Neutrophil (primary cell): ENCODE data around the gene DAAM2.

Source experiments
- H3K27ac ChIP-seq: fragments of 200-600 bp; sonication (generic); 2 replicates; pipeline ENCODE4 v1.5.1; 2016; ENCODE audit warnings: mild to moderate bottlenecking, moderate library complexity
- H3K27me3 ChIP-seq: fragments of 200-600 bp; sonication (generic); 2 replicates; pipeline ENCODE4 v1.6.0; 2016; ENCODE audit warnings: mild to moderate bottlenecking
- H3K36me3 ChIP-seq: fragments of 200-600 bp; sonication (generic); 2 replicates; pipeline ENCODE4 v1.5.1; 2017
- H3K4me1 ChIP-seq, 2 experiments: fragments of 200-600 bp in 1 of 2; sonication (generic) in 1 of 2; 1 replicate in 1 of 2; 2 replicates in 1 of 2; pipeline versions ENCODE4 v1.5.1 to v1.6.1; 2013 to 2016; ENCODE audit warnings: low read depth in 1 of 2, low read length in 1 of 2, mild to moderate bottlenecking in 1 of 2, moderate library complexity in 1 of 2; ENCODE audit not compliant: control insufficient read depth in 1 of 2, insufficient read depth in 1 of 2
- H3K4me3 ChIP-seq, 2 experiments: fragments of 200-600 bp in 1 of 2; sonication (generic) in 1 of 2; 1 replicate in 1 of 2; 2 replicates in 1 of 2; pipeline ENCODE4 v1.5.1; 2013 to 2016; ENCODE audit warnings: low read depth in 1 of 2, low read length in 1 of 2, mild to moderate bottlenecking in 1 of 2, moderate library complexity in 1 of 2
- H3K9me3 ChIP-seq: fragments of 200-600 bp; sonication (generic); 2 replicates; pipeline ENCODE4 v1.5.1; 2016
- CTCF ChIP-seq: fragments of 200-600 bp; sonication (generic); IDR thresholded peaks from 2 replicates; pipeline ENCODE4 v1.5.1; 2016; ENCODE audit warnings: antibody characterized with exemption

The DAAM2 gene

DNA sequence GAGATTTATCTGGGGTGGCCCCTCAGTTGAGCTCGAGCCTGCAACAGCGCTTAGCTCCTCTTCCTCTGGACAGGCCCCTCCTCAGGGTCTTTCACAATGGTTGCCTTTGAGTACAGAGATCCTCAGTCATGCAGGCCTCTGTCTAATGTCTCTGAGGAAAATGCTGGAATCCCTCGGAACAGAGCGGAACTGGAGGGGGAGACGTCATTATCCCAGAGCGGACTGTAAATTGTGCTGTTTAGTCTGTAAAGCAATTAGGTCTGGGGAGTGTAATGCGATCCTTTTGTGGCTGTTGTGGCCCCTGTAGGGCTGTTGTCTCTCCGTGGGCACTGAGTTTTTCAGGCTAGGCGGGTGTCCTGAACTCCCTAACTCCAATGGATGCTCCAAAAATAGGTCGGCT lies 15.0 kb upstream of the DAAM2 start:
- no peak for TF ChIP-seq CTCF
- Histone ChIP-seq H3K27ac (no peak overlapping the region), H3K36me3 (no peaks in the 10 kb centered on the region), H3K27me3 (peaks cover 12% of the 10 kb centered on the region), H3K4me1 (no peaks in the 10 kb centered on the region), H3K4me3 (no peak overlapping the region), H3K9me3 (no peaks in the 10 kb centered on the region)

GRCh38 chr6:39777661-39778060 lies 14.5 kb upstream of the DAAM2 start:
- Histone ChIP-seq H3K27me3 (peaks cover 12% of the 10 kb centered on the region), H3K9me3 (no peaks in the 10 kb centered on the region), H3K4me1 (no peaks in the 10 kb centered on the region), H3K27ac (no peak overlapping the region), H3K36me3 (no peaks in the 10 kb centered on the region), H3K4me3 (no peak overlapping the region)
- no peak for TF ChIP-seq CTCF

GRCh38 chr6:39778581-39779255 lies 13.5 kb upstream of the DAAM2 start:
- no peaks in the 10 kb centered on the region for H3K4me1 ChIP-seq
- H3K9me3 ChIP-seq: no peaks in the 10 kb centered on the region
- TF ChIP-seq CTCF: no peak
- H3K27ac ChIP-seq: no peak overlapping the region
- H3K4me3 ChIP-seq: no peak overlapping the region
- H3K27me3 ChIP-seq: peaks cover 16% of the 10 kb centered on the region
- no peaks in the 10 kb centered on the region for H3K36me3 ChIP-seq

GRCh38 chr6:39785281-39785680 lies 6.9 kb upstream of the DAAM2 start:
- no peaks in the 10 kb centered on the region for H3K36me3 ChIP-seq
- no peak for TF ChIP-seq CTCF
- no peak overlapping the region for H3K27ac ChIP-seq
- H3K27me3 ChIP-seq: peaks cover 55% of the 10 kb centered on the region
- H3K4me1 ChIP-seq: no peaks in the 10 kb centered on the region
- H3K4me3 ChIP-seq: no peak overlapping the region
- no peaks in the 10 kb centered on the region for H3K9me3 ChIP-seq

GRCh38 chr6:39786649-39787048 lies 5.5 kb upstream of the DAAM2 start:
- peaks cover 69% of the 10 kb centered on the region for H3K27me3 ChIP-seq
- no peak for TF ChIP-seq CTCF
- H3K9me3 ChIP-seq: no peaks in the 10 kb centered on the region
- no peak overlapping the region for H3K27ac ChIP-seq
- no peak overlapping the region for H3K4me3 ChIP-seq
- H3K36me3 ChIP-seq: no peaks in the 10 kb centered on the region
- peaks cover 0 to 1% of the 10 kb centered on the region in 2 experiments for H3K4me1 ChIP-seq
